ENCODE measurements around the gene RPL41.

The RPL41 gene

GRCh38 chr12:56160894-56161689 is 44.7 kb downstream of the RPL41 start:
- Histone ChIP-seq H3K27me3 (no peaks in the 10 kb centered on the region), H3K4me3 (ENCODE audit: low read depth in 1 of 2, low read length in 1 of 2) (peak overlapping the region; percentile 67 to 99), H3K27ac (peak overlapping the region; percentile 96), H3K36me3 (peaks cover 66% of the 10 kb centered on the region), H3K4me1 (ENCODE audit: control insufficient read depth in 1 of 2, insufficient read depth in 1 of 2, low read depth in 1 of 2, low read length in 1 of 2) (peaks cover 44 to 50% of the 10 kb centered on the region in 2 experiments), H3K9me3 (no peaks in the 10 kb centered on the region)
- no peak for TF ChIP-seq CTCF (IDR thresholded peaks at IDR 0.05)

GRCh38 chr12:56161690-56162351 is 45.4 kb downstream of the RPL41 start:
- peaks cover 73% of the 10 kb centered on the region for H3K36me3 ChIP-seq
- H3K9me3 ChIP-seq = no peaks in the 10 kb centered on the region
- peaks cover 42 to 45% of the 10 kb centered on the region in 2 experiments for H3K4me1 ChIP-seq (ENCODE audit: control insufficient read depth in 1 of 2, insufficient read depth in 1 of 2, low read depth in 1 of 2, low read length in 1 of 2)
- peak overlapping the region; percentile 96 for H3K27ac ChIP-seq
- H3K4me3 ChIP-seq (ENCODE audit: low read depth in 1 of 2, low read length in 1 of 2) = no peak overlapping the region
- no peak for TF ChIP-seq CTCF (IDR thresholded peaks at IDR 0.05)
- H3K27me3 ChIP-seq = no peaks in the 10 kb centered on the region

- Histone ChIP-seq H3K9me3 (no peaks in the 10 kb centered on the region), H3K4me3 (ENCODE audit: low read depth in 1 of 2, low read length in 1 of 2) (no peak overlapping the region), H3K27me3 (no peaks in the 10 kb centered on the region), H3K27ac (peak overlapping the region; percentile 48), H3K4me1 (ENCODE audit: control insufficient read depth in 1 of 2, insufficient read depth in 1 of 2, low read depth in 1 of 2, low read length in 1 of 2) (peaks cover 33 to 36% of the 10 kb centered on the region in 2 experiments), H3K36me3 (peaks cover 81% of the 10 kb centered on the region)
- TF ChIP-seq CTCF (IDR thresholded peaks at IDR 0.05) = no peak
These were observed 46.2 kb downstream of the RPL41 start for GRCh38 chr12:56162468-56163290.

GRCh38 chr12:56163533-56164344 is 47.3 kb downstream of the RPL41 start:
- no peaks in the 10 kb centered on the region for H3K9me3 ChIP-seq
- TF ChIP-seq CTCF (IDR thresholded peaks at IDR 0.05) = no peak
- H3K27ac ChIP-seq = peak overlapping the region; percentile 50
- no peak overlapping the region for H3K4me3 ChIP-seq (ENCODE audit: low read depth in 1 of 2, low read length in 1 of 2)
- H3K4me1 ChIP-seq (ENCODE audit: control insufficient read depth in 1 of 2, insufficient read depth in 1 of 2, low read depth in 1 of 2, low read length in 1 of 2) = peaks cover 32% of the 10 kb centered on the region in 2 experiments
- H3K27me3 ChIP-seq = no peaks in the 10 kb centered on the region
- peaks cover 90% of the 10 kb centered on the region for H3K36me3 ChIP-seq

GRCh38 chr12:56164345-56164729 is 47.9 kb downstream of the RPL41 start:
- Histone ChIP-seq H3K4me1 (ENCODE audit: control insufficient read depth in 1 of 2, insufficient read depth in 1 of 2, low read depth in 1 of 2, low read length in 1 of 2) (peaks cover 26% of the 10 kb centered on the region in 2 experiments), H3K4me3 (ENCODE audit: low read depth in 1 of 2, low read length in 1 of 2) (no peak overlapping the region), H3K27me3 (no peaks in the 10 kb centered on the region), H3K27ac (peak overlapping the region; percentile 50), H3K36me3 (peaks cover 96% of the 10 kb centered on the region), H3K9me3 (no peaks in the 10 kb centered on the region)
- TF ChIP-seq CTCF (IDR thresholded peaks at IDR 0.05) = no peak

Data from neutrophil (primary cell).